Lower leg skin (tissue), 4 donors: ENCODE results near the gene ANGPT4. TPM values are rescaled to one million over a fixed set of nuclear protein-coding genes. Genes with fewer than 3 reads are reported as not detected.

Experiments used
- DNase-seq, 2 donors: peaks; one replicate each; pipeline ENCODE4 v3.0.0-alpha.2; 2019; ENCODE audit warnings: low spot score in 2 of 2
- H3K4me3 ChIP-seq: fragments of 200-600 bp; sonication (generic); 2 replicates; pipeline ENCODE4 v1.5.1; 2017; ENCODE audit warnings: mild to moderate bottlenecking, low read depth; ENCODE audit not compliant: poor library complexity, severe bottlenecking
- POLR2A ChIP-seq, 2 donors: fragments of 450-650 bp; IDR thresholded peaks; one replicate each; pipeline ENCODE4 v1.6.1; 2016 to 2017; ENCODE audit warnings: antibody characterized with exemption in 2 of 2, mild to moderate bottlenecking in 1 of 2, moderate library complexity in 1 of 2
- WGBS, 2 donors: methylation state at CpG; one replicate each; pipeline ENCODE4 v1.1.5; 2018; 5-methylcytosine and 5-hydroxymethylcytosine counted together
- intact Hi-C: fragments of 100-400 bp; cut with DNase I; formaldehyde crosslinking; loops from one replicate; pipeline ENCODE4 v1.15.0; 2023; ENCODE audit warnings: low total_unique reads
- total RNA-seq, 4 donors: library from RNA; depleted of rRNA; stranded (reverse); fragments of >200 nt; gene quantifications; one replicate each; pipeline ENCODE4 v1.1.0, GENCODE V29; 2016
- TF ChIP-seq, protein P1 (sequence below), 3 donors: fragments of 450-650 bp; IDR thresholded peaks; one replicate each; pipeline ENCODE4 v1.5.1; 2016; ENCODE audit warnings: antibody characterized with exemption in 3 of 3, mild to moderate bottlenecking in 3 of 3, moderate library complexity in 2 of 3

ANGPT4 gene
- total RNA-seq, 4 donors from 2014 or later, result 0.80 to 4.2 (median 1.7) TPM

DNA sequence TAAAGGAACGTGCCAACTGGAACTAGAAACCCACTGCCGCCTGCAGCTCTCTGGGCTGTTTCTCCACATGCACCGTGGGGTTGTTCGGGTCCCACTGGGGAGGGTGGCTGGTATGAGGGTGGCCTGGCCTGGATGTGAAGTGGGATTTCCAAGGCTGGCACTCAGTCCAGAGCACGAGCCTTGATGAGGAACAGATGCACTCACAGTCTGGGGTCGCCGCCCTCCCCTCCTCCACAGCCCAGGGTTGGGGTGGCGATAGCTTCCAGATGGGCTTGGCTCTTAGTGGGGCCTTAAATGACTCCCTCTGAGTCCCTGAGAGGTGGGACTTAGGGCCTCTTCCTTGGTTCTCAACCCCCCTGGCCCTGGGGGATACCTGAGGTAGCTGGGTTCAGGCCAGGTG is 30.7 kb upstream of the ANGPT4 start:
- no peak overlapping the region for H3K4me3 ChIP-seq
- peak in 1 of 2 donors; percentile 74 for DNase-seq
- TF ChIP-seq POLR2A (IDR thresholded peaks at IDR 0.05), result no peak
- TF ChIP-seq, protein P1, sequence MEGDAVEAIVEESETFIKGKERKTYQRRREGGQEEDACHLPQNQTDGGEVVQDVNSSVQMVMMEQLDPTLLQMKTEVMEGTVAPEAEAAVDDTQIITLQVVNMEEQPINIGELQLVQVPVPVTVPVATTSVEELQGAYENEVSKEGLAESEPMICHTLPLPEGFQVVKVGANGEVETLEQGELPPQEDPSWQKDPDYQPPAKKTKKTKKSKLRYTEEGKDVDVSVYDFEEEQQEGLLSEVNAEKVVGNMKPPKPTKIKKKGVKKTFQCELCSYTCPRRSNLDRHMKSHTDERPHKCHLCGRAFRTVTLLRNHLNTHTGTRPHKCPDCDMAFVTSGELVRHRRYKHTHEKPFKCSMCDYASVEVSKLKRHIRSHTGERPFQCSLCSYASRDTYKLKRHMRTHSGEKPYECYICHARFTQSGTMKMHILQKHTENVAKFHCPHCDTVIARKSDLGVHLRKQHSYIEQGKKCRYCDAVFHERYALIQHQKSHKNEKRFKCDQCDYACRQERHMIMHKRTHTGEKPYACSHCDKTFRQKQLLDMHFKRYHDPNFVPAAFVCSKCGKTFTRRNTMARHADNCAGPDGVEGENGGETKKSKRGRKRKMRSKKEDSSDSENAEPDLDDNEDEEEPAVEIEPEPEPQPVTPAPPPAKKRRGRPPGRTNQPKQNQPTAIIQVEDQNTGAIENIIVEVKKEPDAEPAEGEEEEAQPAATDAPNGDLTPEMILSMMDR (IDR thresholded peaks at IDR 0.05), result no peak
- 62 to 77% methylated on average over 7 to 8 of the region's 8 CpGs for WGBS, 2 donors
- intact Hi-C loops, result no loop called here

DNA sequence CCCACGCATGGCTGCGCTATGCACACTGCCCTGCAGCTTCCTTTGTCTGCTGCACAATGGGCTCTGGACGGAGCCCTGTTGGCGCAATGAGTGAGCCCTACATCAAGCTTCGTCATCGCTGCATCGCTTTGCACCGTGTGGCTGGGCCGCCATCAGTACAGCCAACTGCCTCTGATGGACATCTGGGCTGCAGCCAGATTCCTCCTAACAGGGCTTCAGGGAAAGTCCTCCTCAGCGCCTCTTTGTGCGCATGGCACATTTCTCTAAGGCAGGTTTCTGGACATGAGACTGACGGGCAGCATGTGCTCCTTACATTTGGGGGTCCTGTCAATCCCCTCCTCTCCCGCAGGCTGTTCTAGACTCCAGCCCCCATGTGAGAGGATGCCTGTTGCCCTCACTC is 29.7 kb upstream of the ANGPT4 start:
- WGBS, 2 donors, result 82 to 85% methylated on average over 13 of the region's 13 CpGs
- DNase-seq, result peak in 1 of 2 donors; percentile 59
- intact Hi-C loops, result no loop called here
- H3K4me3 ChIP-seq, result no peak overlapping the region
- no peak for TF ChIP-seq POLR2A (IDR thresholded peaks at IDR 0.05)
- TF ChIP-seq, protein P1 (IDR thresholded peaks at IDR 0.05), result no peak

DNA sequence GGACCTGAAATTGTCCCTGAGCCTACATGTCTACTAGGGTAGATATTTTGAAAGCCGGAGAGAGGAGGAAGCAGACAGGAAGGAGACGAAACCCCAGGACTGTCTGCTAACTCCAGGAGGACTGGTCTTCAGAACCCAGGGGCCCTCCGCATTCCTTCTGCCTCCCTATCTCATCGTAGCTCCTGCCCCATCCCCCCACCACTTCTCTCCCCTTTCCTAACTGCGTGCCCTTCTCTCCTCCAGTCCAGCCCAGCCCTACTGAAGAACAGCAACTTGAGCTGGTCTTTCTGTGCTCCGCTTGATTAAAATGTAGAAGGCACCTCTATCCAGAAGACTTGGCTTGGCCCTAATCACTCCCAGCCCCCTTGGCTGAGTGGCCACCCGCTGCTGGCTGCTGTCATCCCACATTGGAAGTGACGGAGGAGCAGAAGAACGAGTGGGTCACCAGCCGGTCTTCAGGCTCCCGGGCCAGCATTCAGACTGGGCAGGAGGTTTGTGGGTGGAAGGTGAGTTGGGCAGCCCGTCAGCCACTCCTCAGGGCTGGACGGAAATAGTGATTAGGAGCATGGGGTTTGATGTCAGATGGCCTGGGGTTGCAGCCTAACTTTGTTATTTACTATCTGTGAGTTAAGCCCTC is 28.8 kb upstream of the ANGPT4 start:
- intact Hi-C loops, result no loop called here
- DNase-seq, result peak in 1 of 2 donors; percentile 67
- H3K4me3 ChIP-seq, result no peak overlapping the region
- WGBS, 2 donors, result 55 to 58% methylated on average over 13 of the region's 13 CpGs
- TF ChIP-seq, protein P1 (IDR thresholded peaks at IDR 0.05), result no peak

DNA sequence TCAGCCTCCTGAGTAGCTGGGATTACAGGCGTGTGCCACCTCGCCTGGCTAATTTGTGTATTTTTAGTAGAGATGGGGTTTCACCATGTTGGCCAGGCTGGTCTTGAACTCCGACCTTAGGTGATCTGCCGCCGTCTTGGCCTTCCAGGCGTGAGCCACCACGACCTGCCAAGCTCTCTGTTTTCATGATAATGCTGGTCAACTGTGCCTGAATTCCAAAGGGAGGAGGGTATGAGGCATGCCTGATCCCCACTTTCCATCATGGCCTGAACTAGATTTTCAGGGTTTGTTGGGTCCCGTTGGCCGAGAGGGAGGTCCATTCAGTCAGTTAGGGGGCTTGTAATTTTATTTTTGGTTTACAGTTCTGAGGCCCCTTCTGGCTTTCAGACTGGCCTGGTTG is 28.0 kb upstream of the ANGPT4 start:
- intact Hi-C loops, result no loop called here
- DNase-seq, result peak in 1 of 2 donors; percentile 53
- no peak overlapping the region for H3K4me3 ChIP-seq
- TF ChIP-seq, protein P1 (IDR thresholded peaks at IDR 0.05), result no peak
- no peak for TF ChIP-seq POLR2A (IDR thresholded peaks at IDR 0.05)
- WGBS, 2 donors, result 85% methylated on average over 9 of the region's 9 CpGs

DNA sequence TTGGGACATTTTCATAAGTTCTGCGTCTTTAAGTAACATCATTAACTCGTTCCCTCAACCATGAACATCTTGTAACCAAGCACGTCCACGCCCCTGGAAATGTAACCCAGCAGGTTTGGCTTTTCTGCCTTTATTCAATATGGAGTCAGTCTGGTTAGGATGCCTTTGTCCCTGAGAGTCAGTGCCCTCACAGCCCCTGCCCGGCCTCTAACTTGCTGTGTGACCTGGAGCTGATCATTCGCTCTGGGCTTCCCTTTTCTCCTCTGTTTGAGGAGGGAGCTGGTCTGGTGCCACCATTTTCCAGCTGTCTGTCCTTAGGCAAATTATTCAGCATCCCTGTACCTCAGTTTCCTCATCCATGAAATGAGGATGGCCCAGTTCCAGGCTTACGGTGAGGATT is 26.5 kb upstream of the ANGPT4 start:
- intact Hi-C loops, result no loop called here
- no peak for DNase-seq
- 61 to 78% methylated on average over 7 of the region's 7 CpGs for WGBS, 2 donors
- TF ChIP-seq, protein P1 (IDR thresholded peaks at IDR 0.05), result no peak
- no peak for TF ChIP-seq POLR2A (IDR thresholded peaks at IDR 0.05)
- H3K4me3 ChIP-seq, result no peak overlapping the region

DNA sequence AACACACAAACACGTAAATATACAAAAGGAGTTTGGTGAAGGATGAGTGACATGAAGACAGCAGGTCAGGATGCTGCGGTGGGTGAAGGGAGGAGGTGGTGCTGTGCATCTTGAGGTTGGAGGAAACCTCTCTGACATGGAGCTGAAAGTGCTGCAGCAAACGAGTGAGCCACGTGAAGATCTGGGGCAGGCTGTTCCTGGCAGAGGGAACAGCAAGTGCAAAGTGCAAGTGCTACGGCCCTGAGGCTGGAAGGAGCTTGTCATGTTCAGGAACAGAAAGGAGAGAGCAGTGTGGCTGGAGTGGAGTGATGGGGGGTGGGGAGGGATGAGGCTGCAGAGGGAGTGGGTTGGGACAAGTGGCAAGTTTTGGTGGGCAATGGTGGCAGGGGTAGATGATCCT is 24.8 kb upstream of the ANGPT4 start:
- peak in 1 of 2 donors; percentile 68 for DNase-seq
- TF ChIP-seq, protein P1 (IDR thresholded peaks at IDR 0.05), result no peak
- TF ChIP-seq POLR2A (IDR thresholded peaks at IDR 0.05), result no peak
- intact Hi-C loops, result no loop called here
- 71 to 76% methylated on average over 5 of the region's 5 CpGs for WGBS, 2 donors
- no peak overlapping the region for H3K4me3 ChIP-seq
